Ishikawa (cell line): ENCODE results near the gene OR2F2.

Experiments used
- CEBPB ChIP-seq: IDR thresholded peaks from 2 replicates; pipeline ENCODE4 v1.6.1; 2012
- CREB1 ChIP-seq: IDR thresholded peaks from 2 replicates; pipeline ENCODE4 v1.6.1; 2012; ENCODE audit warnings: low read depth
- EGR1 ChIP-seq: IDR thresholded peaks from 2 replicates; pipeline ENCODE4 v1.6.1; 2012
- EP300 ChIP-seq: IDR thresholded peaks from 2 replicates; pipeline ENCODE4 v1.6.1; 2012; ENCODE audit warnings: borderline replicate concordance
- FOXM1 ChIP-seq: IDR thresholded peaks from 2 replicates; pipeline ENCODE4 v1.6.1; 2012; ENCODE audit warnings: low read depth, borderline replicate concordance
- NFIC ChIP-seq: IDR thresholded peaks from 2 replicates; pipeline ENCODE4 v1.6.1; 2012
- RAD21 ChIP-seq: IDR thresholded peaks from 2 replicates; pipeline ENCODE4 v1.6.1; 2012; ENCODE audit warnings: low read depth
- TAF1 ChIP-seq: IDR thresholded peaks from 2 replicates; pipeline ENCODE4 v1.6.1; 2012; ENCODE audit warnings: low read depth, mild to moderate bottlenecking
- TCF12 ChIP-seq: IDR thresholded peaks from 2 replicates; pipeline ENCODE4 v1.6.1; 2012; ENCODE audit warnings: low read depth
- TEAD4 ChIP-seq: IDR thresholded peaks from 2 replicates; pipeline ENCODE4 v1.6.1; 2012
- YY1 ChIP-seq: IDR thresholded peaks from 2 replicates; pipeline ENCODE4 v1.6.1; 2012; ENCODE audit warnings: low read depth
- ZBTB7A ChIP-seq: IDR thresholded peaks from 2 replicates; pipeline ENCODE4 v1.6.1; 2012; ENCODE audit warnings: low read depth
- TF ChIP-seq, protein P1 (sequence below): IDR thresholded peaks from 2 replicates; pipeline ENCODE4 v1.6.1; 2012; ENCODE audit warnings: low read depth, mild to moderate bottlenecking
- TF ChIP-seq, protein P2 (sequence below): IDR thresholded peaks from 2 replicates; pipeline ENCODE4 v1.6.1; 2012
- TF ChIP-seq, protein P3 (sequence below): IDR thresholded peaks from 2 replicates; pipeline ENCODE4 v1.6.1; 2012

The OR2F2 gene, protein sequence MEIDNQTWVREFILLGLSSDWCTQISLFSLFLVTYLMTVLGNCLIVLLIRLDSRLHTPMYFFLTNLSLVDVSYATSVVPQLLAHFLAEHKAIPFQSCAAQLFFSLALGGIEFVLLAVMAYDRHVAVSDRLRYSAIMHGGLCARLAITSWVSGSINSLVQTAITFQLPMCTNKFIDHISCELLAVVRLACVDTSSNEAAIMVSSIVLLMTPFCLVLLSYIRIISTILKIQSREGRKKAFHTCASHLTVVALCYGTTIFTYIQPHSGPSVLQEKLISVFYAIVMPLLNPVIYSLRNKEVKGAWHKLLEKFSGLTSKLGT

DNA sequence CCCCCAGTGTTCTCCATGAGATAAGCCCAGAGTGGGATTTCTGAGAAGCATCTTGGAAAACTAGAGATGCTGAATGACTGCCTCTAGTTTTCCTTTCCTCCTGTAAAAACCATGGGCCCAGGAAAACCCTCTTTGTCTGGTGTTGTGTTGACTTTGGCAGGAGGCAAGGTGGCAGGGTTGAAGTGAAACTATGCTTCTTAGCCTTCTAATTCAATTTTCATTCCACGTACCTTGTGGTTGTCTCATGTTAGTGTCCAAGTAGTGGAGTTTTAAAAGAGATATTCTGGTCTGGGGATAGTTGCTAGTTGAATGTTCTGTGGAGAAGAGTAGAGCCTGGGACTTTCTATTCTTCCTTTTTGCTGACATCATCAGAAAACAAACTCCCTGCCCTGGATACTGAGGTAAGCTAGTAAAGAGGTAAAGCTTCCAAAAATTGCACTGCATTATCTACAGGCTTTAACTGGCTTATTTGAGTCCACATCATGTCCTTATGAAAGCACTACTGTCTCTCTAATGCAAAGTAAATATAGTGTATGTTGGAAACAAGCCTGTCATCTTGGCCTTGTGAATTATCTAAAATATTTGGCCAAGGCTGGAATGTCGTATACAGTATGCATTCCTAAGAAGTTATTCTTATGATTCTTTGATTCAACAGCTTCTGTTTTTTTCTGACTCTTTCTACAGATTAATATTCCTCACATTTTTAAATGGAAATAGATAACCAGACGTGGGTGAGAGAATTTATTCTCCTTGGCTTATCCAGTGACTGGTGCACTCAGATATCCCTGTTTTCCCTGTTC, at the start of gene OR2F2:
OR2F2 (plus strand) TSS at position 708 of the 800 bp plus-strand sequence; CDS start at position 708, 0 bp downstream.
- TF ChIP-seq FOXM1 (no peak), NFIC (no peak), TCF12 (no peak), ZBTB7A (no peak), RAD21 (no peak)
- TF ChIP-seq, protein P1, sequence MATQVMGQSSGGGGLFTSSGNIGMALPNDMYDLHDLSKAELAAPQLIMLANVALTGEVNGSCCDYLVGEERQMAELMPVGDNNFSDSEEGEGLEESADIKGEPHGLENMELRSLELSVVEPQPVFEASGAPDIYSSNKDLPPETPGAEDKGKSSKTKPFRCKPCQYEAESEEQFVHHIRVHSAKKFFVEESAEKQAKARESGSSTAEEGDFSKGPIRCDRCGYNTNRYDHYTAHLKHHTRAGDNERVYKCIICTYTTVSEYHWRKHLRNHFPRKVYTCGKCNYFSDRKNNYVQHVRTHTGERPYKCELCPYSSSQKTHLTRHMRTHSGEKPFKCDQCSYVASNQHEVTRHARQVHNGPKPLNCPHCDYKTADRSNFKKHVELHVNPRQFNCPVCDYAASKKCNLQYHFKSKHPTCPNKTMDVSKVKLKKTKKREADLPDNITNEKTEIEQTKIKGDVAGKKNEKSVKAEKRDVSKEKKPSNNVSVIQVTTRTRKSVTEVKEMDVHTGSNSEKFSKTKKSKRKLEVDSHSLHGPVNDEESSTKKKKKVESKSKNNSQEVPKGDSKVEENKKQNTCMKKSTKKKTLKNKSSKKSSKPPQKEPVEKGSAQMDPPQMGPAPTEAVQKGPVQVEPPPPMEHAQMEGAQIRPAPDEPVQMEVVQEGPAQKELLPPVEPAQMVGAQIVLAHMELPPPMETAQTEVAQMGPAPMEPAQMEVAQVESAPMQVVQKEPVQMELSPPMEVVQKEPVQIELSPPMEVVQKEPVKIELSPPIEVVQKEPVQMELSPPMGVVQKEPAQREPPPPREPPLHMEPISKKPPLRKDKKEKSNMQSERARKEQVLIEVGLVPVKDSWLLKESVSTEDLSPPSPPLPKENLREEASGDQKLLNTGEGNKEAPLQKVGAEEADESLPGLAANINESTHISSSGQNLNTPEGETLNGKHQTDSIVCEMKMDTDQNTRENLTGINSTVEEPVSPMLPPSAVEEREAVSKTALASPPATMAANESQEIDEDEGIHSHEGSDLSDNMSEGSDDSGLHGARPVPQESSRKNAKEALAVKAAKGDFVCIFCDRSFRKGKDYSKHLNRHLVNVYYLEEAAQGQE = no peak
- TF ChIP-seq, protein P2, sequence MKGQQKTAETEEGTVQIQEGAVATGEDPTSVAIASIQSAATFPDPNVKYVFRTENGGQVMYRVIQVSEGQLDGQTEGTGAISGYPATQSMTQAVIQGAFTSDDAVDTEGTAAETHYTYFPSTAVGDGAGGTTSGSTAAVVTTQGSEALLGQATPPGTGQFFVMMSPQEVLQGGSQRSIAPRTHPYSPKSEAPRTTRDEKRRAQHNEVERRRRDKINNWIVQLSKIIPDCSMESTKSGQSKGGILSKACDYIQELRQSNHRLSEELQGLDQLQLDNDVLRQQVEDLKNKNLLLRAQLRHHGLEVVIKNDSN = no peak

DNA sequence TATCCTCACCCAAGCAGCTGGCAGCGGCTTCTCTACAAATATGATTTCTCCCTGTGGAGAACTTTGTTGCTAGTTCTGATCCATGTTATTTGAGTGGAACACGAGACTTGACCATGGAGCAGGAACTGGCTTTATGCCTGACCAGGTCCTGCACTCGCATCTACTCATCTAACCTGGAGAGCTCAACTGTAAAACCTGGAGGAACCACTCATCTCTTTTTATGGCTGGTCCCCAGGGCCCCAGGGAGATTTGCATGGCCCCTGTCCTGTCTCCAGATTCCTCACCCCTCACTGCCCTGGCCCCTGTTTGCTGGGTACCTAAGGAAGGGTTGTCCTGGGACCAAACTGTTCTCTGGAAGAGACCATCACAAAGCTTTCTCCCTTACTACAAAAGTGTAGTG, 49.1 kb upstream of the OR2F2 start:
- no peak for TF ChIP-seq FOXM1
- no peak for TF ChIP-seq ZBTB7A
- TF ChIP-seq EGR1 = no peak
- TF ChIP-seq, protein P3, sequence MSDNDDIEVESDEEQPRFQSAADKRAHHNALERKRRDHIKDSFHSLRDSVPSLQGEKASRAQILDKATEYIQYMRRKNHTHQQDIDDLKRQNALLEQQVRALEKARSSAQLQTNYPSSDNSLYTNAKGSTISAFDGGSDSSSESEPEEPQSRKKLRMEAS = no peak
- TF ChIP-seq NFIC = no peak
- TF ChIP-seq CEBPB = no peak
- TF ChIP-seq TEAD4 = no peak
- no peak for TF ChIP-seq RAD21
- no peak for TF ChIP-seq EP300
- TF ChIP-seq, protein P1 = no peak
- no peak for TF ChIP-seq TCF12
- TF ChIP-seq TAF1 = no peak
- TF ChIP-seq, protein P2 = no peak
- no peak for TF ChIP-seq YY1
- TF ChIP-seq CREB1 = no peak

DNA sequence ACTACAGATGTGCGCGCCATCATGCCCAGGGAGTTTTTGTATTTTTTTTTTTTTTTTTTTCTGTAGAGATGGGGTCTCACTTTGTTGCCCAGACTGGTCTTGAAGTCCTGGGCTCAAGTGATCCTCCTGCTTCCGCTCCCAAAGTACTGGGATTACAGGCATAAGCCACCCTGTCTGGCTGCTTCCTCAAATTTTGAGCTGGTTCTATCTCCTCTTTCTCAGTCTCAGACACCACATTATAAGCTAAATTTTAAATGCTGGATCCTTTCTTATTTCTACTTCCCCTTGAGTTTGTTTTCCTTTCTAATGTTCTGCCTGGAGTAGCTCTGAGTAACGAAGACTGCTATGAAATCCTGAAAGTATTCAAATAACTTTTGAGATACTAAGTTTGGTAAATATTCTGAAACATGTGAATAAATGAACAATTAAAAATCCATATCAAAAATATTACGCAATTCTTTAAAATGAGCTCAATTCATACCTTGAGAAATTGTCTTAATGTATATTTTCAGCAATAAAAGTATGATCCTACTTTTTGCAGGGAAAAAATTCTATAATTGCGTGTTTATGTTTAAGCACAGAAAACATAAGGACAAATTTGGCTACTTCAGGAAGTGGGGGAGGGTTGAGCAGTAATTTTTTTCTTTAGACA, 48.1 kb upstream of the OR2F2 start:
- TF ChIP-seq EP300 (no peak), RAD21 (no peak), CEBPB (no peak), YY1 (no peak)
- TF ChIP-seq, protein P1 = no peak

DNA sequence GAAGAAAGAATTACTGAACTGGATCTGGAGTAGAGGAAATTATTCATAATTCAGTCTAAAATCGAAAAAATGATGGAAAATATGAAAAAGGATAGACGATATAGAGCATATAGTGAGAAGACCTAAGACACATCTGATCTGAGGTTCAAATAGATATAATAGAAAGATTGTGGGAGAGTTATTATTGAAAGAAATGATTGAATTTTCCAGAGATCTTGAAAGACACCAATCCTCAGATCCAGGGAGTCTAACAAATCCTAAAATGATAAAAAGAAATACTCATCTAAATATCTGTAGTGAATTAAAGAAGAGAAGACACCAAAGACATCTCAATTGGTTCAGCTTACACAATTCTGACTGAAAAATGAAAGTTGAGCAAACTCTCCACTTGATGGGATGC, 46.0 kb upstream of the OR2F2 start:
- TF ChIP-seq EP300 (no peak), TCF12 (no peak), FOXM1 (no peak), TAF1 (no peak), CREB1 (no peak), TEAD4 (no peak), ZBTB7A (no peak), RAD21 (no peak), YY1 (no peak)
